NCI-H1048 (cell line): ENCODE results near the gene SMARCAD1.
"Not testable (repeated sequence)": the region's sequence is repeated elsewhere in the genome, so short reads cannot be mapped to it uniquely, and the experiment has no call there.

Experiments
- DNase-seq: peaks from one replicate; lab custom pipeline; 2025; lab: John Stamatoyannopoulos, UW

The SMARCAD1 gene

GRCh38 chr4:94298725-94299252 is 91.1 kb downstream of the SMARCAD1 start:
- DNase-seq = no peak

DNA sequence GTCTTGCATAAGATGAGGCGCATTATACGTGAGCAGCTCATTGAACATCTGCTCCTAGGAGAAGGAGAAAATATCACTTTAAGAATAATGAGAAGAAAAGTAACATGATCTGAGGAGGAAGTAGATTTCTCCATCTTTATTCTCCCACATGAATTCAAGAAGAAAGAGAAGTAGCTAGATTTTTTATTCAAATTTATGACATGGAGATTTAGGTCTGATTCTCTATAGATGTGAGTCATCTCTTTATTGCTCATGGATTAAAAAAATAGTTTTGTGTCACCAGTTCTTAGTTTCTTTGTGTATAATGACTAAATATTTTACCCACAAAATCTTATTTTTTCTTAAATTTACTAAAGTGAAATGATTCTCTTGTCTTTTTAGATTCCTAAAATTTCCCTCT is 94.5 kb downstream of the SMARCAD1 start:
- DNase-seq = no peak

DNA sequence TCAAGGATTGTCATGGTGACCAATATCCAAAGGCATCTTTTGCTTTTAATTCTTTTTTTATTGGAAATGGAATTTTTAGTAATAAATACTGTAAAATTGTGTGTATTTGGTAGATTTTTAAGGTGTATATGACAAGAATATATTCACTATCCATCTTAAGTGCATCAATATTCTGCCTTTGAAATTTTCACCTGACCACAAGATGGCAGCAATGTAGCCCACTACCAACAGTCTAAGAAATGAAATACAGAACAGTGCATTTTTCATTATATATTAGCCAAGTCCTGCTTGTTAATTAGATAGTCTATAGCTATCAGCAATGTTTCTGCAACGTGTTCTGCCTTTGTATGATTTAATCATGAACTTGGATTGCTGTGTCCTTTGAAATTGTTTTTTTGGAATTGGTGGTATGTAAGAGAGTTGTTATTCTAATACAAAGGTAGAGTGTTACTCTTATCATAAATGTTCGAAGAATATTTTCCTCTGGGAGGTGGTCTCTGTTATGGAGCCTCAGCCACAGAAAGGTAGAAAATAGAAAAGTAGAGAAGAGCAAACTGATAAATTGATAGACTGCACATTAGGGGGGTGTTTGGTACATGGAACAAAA is 96.8 kb downstream of the SMARCAD1 start:
- peak; percentile 2 for DNase-seq

- DNase-seq = no peak
Observed at GRCh38 chr4:94305466-94306225, 98.0 kb downstream of the SMARCAD1 start.

DNA sequence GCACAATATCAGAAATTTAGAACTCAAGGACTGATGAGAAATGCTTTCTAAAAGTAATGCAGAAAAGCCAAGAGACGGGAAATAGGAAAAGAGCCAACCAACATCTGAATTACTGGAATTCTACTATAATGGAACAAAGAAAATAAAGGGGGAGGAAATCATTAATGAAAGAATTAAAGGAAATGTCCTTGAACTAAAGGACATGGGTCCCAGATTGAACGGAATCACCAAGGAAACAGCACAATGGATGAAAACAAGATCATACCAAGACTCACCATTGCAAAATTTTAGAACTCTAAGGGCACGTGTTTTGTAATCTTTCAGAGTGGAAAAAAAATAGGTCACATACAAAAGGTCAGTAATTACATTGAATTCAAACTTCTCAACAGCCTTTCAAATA is 99.0 kb downstream of the SMARCAD1 start:
- no peak for DNase-seq

- DNase-seq = no peak
Observed at GRCh38 chr4:94307231-94307871, 99.7 kb downstream of the SMARCAD1 start.

GRCh38 chr4:94319927-94320326 is 112.3 kb downstream of the SMARCAD1 start:
- DNase-seq = not testable (repeated sequence)

GRCh38 chr4:94325835-94326234 is 118.2 kb downstream of the SMARCAD1 start:
- DNase-seq = no peak

DNA sequence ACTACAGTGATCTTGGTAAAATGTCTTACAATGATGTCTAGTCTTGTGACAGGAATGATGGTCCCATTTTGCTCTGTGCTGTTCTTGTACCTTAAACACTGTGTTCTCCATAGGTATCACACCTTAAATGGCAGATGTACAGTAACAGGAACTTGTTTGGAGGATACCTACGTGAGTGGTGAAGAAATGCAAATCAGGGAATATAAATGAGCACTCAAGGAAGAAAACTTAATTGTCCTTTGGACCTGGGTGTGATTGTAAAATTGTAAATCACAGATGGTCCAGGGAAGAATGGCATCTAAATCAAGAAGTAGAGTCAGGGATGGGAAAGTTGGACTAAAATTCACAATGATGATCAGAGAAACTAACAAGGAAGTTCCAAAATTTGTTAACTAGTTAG is 122.3 kb downstream of the SMARCAD1 start:
- no peak for DNase-seq

DNA sequence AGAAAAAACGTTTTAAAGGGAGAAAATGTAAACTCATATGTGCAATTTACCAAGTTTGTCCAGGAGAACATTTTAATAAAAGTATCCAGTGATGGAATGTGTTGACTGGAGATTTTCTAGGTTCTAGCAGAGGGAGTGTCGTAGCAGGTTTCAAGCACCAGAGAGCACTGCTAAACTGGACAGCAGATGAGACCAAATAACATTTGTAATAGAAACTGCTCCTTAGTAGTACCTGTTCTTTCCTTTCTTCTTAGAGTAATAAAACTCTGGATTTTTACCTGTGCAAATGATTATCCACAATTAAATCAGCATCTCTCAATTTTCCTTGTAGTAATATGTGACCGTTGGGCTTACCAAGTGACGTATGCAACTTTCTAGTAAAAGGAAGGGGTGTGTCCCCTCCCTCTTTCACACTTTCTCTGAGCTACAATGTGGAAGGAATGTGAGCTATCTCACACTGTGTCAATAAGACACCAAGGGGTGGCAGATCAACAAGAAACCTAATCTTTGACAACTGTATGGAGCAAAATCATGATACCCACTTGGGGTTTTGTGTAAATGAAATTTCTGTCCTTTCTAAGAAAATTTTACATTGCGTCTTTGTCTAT is 125.4 kb downstream of the SMARCAD1 start:
- DNase-seq = no peak

- DNase-seq = no peak
Observed at GRCh38 chr4:94333866-94334265, 126.2 kb downstream of the SMARCAD1 start.

DNA sequence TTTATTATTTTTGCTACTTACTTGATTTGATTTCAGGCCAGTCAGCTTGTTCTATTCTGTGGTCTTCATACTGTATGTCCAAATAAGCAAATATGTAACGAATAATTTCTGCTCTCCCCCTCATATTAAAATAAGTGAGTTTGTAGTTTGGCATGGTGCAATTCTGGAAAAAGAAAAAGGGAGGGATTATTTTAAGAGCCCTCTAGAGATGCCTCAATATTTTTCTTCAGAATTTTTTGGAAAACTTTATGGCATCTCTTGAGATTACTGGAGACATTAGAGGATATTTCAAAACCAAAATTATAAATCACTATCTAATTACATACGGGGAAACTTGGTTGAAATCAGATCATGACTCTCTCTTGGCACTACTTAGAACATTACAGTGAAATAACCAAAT is 126.8 kb downstream of the SMARCAD1 start:
- no peak for DNase-seq

- DNase-seq = no peak
Observed at GRCh38 chr4:94334962-94335361, 127.3 kb downstream of the SMARCAD1 start.

GRCh38 chr4:94336303-94336702 is 128.6 kb downstream of the SMARCAD1 start:
- DNase-seq = no peak

DNA sequence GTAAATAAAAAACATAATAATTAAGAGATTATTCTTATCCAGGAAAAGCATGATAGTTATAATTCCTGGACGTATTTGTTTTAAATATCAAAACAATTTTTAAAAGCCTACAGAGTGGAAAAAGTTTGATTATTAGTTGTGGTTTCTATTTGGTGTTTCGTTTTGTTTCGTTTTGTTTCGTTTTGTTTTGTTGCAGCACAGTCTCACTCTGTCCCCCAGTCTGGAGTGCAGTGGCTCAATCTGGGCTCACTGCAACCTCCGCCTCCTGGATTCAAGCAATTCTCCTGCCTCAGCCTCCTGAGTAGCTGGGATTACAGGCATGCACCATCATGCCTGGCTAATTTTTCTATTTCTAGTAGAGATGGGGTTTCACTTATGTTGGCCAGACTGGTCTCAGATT is 129.1 kb downstream of the SMARCAD1 start:
- DNase-seq = not testable (repeated sequence)

DNA sequence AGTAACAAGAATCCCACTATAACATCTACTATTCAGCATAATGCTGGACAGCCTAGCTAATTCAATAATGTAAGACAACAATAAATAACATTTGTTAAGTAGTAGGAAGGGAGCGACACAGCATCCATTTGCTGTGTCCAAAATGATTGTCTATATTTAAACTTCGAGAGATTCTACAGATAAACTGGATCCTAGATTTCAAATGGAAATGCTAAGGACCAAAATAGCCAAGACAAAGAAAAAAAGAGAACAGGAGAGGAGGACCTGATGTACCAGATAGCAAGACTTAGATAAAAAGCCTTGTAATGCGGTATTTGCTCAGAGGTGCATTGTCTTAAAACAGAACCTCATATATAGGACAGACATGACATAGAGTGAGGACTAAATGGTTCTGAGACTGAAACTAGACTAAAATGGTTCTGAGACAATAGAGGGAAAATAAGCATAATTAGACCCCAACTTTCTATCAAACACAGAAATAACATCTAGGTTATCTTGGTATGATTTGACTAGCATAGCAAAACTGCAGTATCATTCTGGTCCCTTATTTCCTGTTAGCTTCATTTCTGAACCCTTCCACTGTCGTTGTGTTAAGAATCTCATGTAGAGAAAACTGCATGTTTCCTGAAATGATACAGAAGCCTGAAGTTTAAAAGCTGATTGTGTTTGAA is 131.2 kb downstream of the SMARCAD1 start:
- no peak for DNase-seq

DNA sequence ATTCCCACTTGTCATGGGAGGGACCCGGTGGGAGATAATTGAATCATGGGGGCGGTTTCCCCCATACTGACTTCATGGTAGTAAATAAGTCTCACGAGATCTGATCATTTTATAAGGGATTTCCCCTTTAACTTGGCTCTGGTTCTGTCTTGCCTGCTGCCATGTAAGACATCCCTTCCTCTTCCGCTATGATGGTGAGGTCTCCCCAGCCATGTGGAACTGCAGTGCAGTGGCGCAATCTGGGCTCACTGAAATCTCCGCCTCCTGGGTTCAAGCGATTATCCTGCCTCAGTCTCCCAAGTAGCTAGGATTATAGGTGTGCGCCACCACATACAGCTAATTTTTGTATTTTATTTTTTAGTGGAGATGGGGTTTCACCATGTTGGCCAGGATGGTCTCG is 132.1 kb downstream of the SMARCAD1 start:
- no peak for DNase-seq
